K562 (cell line): ENCODE measurements around the gene THADA. TPM values are rescaled to one million over a fixed set of nuclear protein-coding genes. Genes with fewer than 3 reads are reported as not detected.

Source experiments
- ARID2 ChIP-seq: fragments of 450-650 bp; IDR thresholded peaks from 2 replicates; pipeline ENCODE4 v1.6.1; 2017; ENCODE audit warnings: antibody characterized with exemption, mild to moderate bottlenecking
- BRCA1 ChIP-seq, 2 experiments: fragments of 450-650 bp in 1 of 2; sonication (generic) in 1 of 2; formaldehyde crosslinking in 1 of 2; IDR thresholded peaks; 2 replicates each; pipeline versions ENCODE4 v1.5.0 to v1.6.1; 2017 to 2020; ENCODE audit warnings: mild to moderate bottlenecking in 1 of 2, missing genetic modification reagents in 1 of 2
- BRF2 ChIP-seq: IDR thresholded peaks from 3 replicates; pipeline ENCODE4 v1.6.1; 2011; ENCODE audit warnings: borderline replicate concordance, mild to moderate bottlenecking; ENCODE audit not compliant: insufficient read length, insufficient read depth
- DMBX1 ChIP-seq: fragments of 250-450 bp; sonication (Bioruptor Pico); IDR thresholded peaks from 2 replicates; pipeline ENCODE4 v1.8.0; 2022; ENCODE audit warnings: inconsistent platforms, mild to moderate bottlenecking, moderate library complexity, borderline replicate concordance
- E2F4 ChIP-seq: sonication (generic); formaldehyde crosslinking; IDR thresholded peaks from 2 replicates; pipeline ENCODE4 v1.8.0; 2022; ENCODE audit warnings: mild to moderate bottlenecking, low read depth, missing genetic modification reagents
- IRF9 ChIP-seq: fragments of 450-650 bp; IDR thresholded peaks from 2 replicates; pipeline ENCODE4 v1.6.1; 2016; ENCODE audit warnings: missing biosample characterization, missing genetic modification characterization
- KDM1A ChIP-seq, 2 experiments: fragments of 450-650 bp; IDR thresholded peaks; 2 replicates each; pipeline ENCODE4 v1.6.1; 2016; ENCODE audit warnings: mild to moderate bottlenecking in 2 of 2
- MXD1 ChIP-seq: fragments of 250-450 bp; sonication (Bioruptor Pico); IDR thresholded peaks from 2 replicates; pipeline ENCODE4 v1.8.0; 2021; ENCODE audit warnings: borderline replicate concordance, mild to moderate bottlenecking, moderate library complexity; ENCODE audit not compliant: poor library complexity, severe bottlenecking
- NKRF ChIP-seq: fragments of 450-650 bp; IDR thresholded peaks from 2 replicates; pipeline ENCODE4 v1.6.1; 2016; ENCODE audit warnings: borderline replicate concordance
- PHF8 ChIP-seq: fragments of 200-600 bp; sonication (generic); IDR thresholded peaks from 2 replicates; pipeline ENCODE4 v1.6.1; 2012; ENCODE audit warnings: mixed run types, mild to moderate bottlenecking, inconsistent platforms, low read length, moderate library complexity, borderline replicate concordance
- PHTF2 ChIP-seq: fragments of 250-450 bp; sonication (Bioruptor Pico); IDR thresholded peaks from 2 replicates; pipeline ENCODE4 v1.5.0; 2021; ENCODE audit warnings: mild to moderate bottlenecking
- SNIP1 ChIP-seq: fragments of 450-650 bp; IDR thresholded peaks from 2 replicates; pipeline ENCODE4 v1.7.1; 2017; ENCODE audit warnings: low read depth, mild to moderate bottlenecking
- XRCC5 ChIP-seq: fragments of 200-400 bp; formaldehyde crosslinking; IDR thresholded peaks from 2 replicates; pipeline ENCODE4 v1.6.1; 2017; ENCODE audit warnings: low read depth, mild to moderate bottlenecking, low read length
- ZBTB12 ChIP-seq: fragments of 250-450 bp; sonication (Bioruptor Pico); IDR thresholded peaks from 2 replicates; pipeline ENCODE4 v1.4.0; 2020
- ZNF121 ChIP-seq: sonication (generic); formaldehyde crosslinking; conservative IDR thresholded peaks from 2 replicates; pipeline ENCODE4 v1.8.0; 2022; ENCODE audit warnings: missing genetic modification reagents
- ZNF639 ChIP-seq, 2 experiments: fragments of 200-800 bp in 1 of 2; sonication (Bioruptor generic) in 1 of 2; sonication (generic) in 1 of 2; formaldehyde crosslinking in 1 of 2; IDR thresholded peaks in 1 of 2; conservative IDR thresholded peaks in 1 of 2; 2 replicates each; pipeline versions ENCODE4 v1.5.0 to v1.6.1; 2016 to 2020; ENCODE audit warnings: missing compliant biosample characterization in 1 of 2, missing genetic modification characterization in 1 of 2, missing genetic modification reagents in 1 of 2
- ZNF644 ChIP-seq: fragments of 200-800 bp; sonication (Bioruptor generic); IDR thresholded peaks from 2 replicates; pipeline ENCODE4 v1.6.1; 2016; ENCODE audit warnings: low read depth, missing genetic modification characterization, missing compliant biosample characterization
- polyA plus RNA-seq, 8 experiments: library from polyadenylated mRNA; depleted of rRNA in 4 of 8; stranded (reverse) in 5 of 8; unstranded in 3 of 8; fragments of >200 nt; fragmentation: Nextera tagmentation in 2 of 8; fragmentation: Illumina TruSeq in 1 of 8; extraction: Ambion mirVana in 2 of 8; extraction: Trizol in 1 of 8; gene quantifications; 2 replicates each; pipeline versions ENCODE4 v1.2.1 to v1.2.3, GENCODE V29; 2011 to 2014; ENCODE audit warnings: inconsistent platforms in 1 of 8, missing spikeins in 1 of 8
- total RNA-seq, 7 experiments: library from RNA; depleted of rRNA in 6 of 7; stranded (reverse); fragments of >200 nt in 6 of 7; fragmentation: Illumina TruSeq in 2 of 7; extraction: Trizol in 2 of 7; gene quantifications; 2 replicates each; pipeline versions ENCODE4 v1.2.1 to v1.2.3, GENCODE V29; 2011 to 2021; ENCODE audit warnings: low replicate concordance in 1 of 7

Gene THADA
- total and polyA plus RNA-seq, 9 of the 15 experiments (the other 6 are each of a cell fraction or from before 2014, with no cell fraction given), result 17.8 to 34.7 (median 31.9) TPM

- no peak for TF ChIP-seq BRCA1 (IDR thresholded peaks at IDR 0.05)
- TF ChIP-seq BRCA1 (CRISPR knock-in tag; IDR thresholded peaks at IDR 0.05), result no peak
- TF ChIP-seq XRCC5, result no peak
- no peak for TF ChIP-seq BRF2
- no peak for TF ChIP-seq IRF9
- no peak for TF ChIP-seq ZNF121 (CRISPR knock-in tag)
- TF ChIP-seq SNIP1, result no peak
- no peak for TF ChIP-seq ZNF639 (CRISPR knock-in tag; conservative IDR thresholded peaks at IDR 0.05 in 1 of 2, IDR thresholded peaks at IDR 0.05 in 1 of 2)
- no peak for TF ChIP-seq KDM1A (IDR thresholded peaks at IDR 0.05)
- peak; percentile 15; the same call in 1 of the 2 replicates for TF ChIP-seq PHF8
- no peak for TF ChIP-seq MXD1 (CRISPR knock-in tag)
- no peak; the same call in 1 of the 2 replicates for TF ChIP-seq PHTF2 (CRISPR knock-in tag)
- TF ChIP-seq ARID2, result no peak
- no peak for TF ChIP-seq E2F4 (CRISPR knock-in tag)
- TF ChIP-seq ZNF644 (tag), result no peak
- TF ChIP-seq ZBTB12, result no peak
- TF ChIP-seq NKRF, result peak; percentile 85
- TF ChIP-seq DMBX1, result no peak
Measured at GRCh38 chr2:43221763-43222474, 373.9 kb downstream of the THADA start (continued).
